NCI-H1417 (cell line): Measurements from ENCODE around the gene GPR107.
"Not testable (repeated sequence)": the region's sequence is repeated elsewhere in the genome, so short reads cannot be mapped to it uniquely, and the experiment has no call there.

ENCODE experiments used
- DNase-seq, 3 experiments: peaks; one replicate each; lab custom pipeline; 2025; lab: John Stamatoyannopoulos, UW

The GPR107 gene

GRCh38 chr9:130053504-130054324, at the start of gene GPR107:
TSS of gene GPR107 (plus strand) at chr9:130053906. CDS start at chr9:130053933, 27 bp downstream.
- peak; percentile 39 to 86 (median 86) for DNase-seq

GRCh38 chr9:130003943-130004552, 49.7 kb upstream of the GPR107 start:
- no peak for DNase-seq

- DNase-seq = not testable (repeated sequence)
These were observed 46.8 kb upstream of the GPR107 start for GRCh38 chr9:130006952-130007351.

- no peak for DNase-seq
These were observed 45.2 kb upstream of the GPR107 start for GRCh38 chr9:130008538-130008937.

- not testable (repeated sequence) for DNase-seq
These were observed 44.2 kb upstream of the GPR107 start for GRCh38 chr9:130009546-130009945.

GRCh38 chr9:130010151-130010988, 43.3 kb upstream of the GPR107 start:
- DNase-seq = no peak

- DNase-seq = no peak
These were observed 40.4 kb upstream of the GPR107 start for GRCh38 chr9:130013326-130013725.

GRCh38 chr9:130015353-130016019, 38.2 kb upstream of the GPR107 start:
- DNase-seq = no peak

- DNase-seq = no peak
These were observed 36.6 kb upstream of the GPR107 start for GRCh38 chr9:130017076-130017475.

GRCh38 chr9:130017510-130017909, 36.2 kb upstream of the GPR107 start:
- not testable (repeated sequence) for DNase-seq

GRCh38 chr9:130018265-130018664, 35.4 kb upstream of the GPR107 start:
- no peak for DNase-seq

- no peak for DNase-seq
These were observed 33.1 kb upstream of the GPR107 start for GRCh38 chr9:130020618-130021017.

GRCh38 chr9:130021123-130021522, 32.6 kb upstream of the GPR107 start:
- no peak for DNase-seq

- DNase-seq = not testable (repeated sequence)
These were observed 31.9 kb upstream of the GPR107 start for GRCh38 chr9:130021842-130022241.

GRCh38 chr9:130022566-130023143, 31.1 kb upstream of the GPR107 start:
- DNase-seq = no peak

- no peak for DNase-seq
These were observed 30.4 kb upstream of the GPR107 start for GRCh38 chr9:130023144-130023787.

GRCh38 chr9:130023994-130024596, 29.6 kb upstream of the GPR107 start:
- no peak for DNase-seq

GRCh38 chr9:130024597-130024994, 29.1 kb upstream of the GPR107 start:
- no peak for DNase-seq

- no peak for DNase-seq
These were observed 26.9 kb upstream of the GPR107 start for GRCh38 chr9:130026583-130027340.
